HT1080 (cell line): ENCODE measurements around the gene ZFAND4. TPM values are rescaled to one million over a fixed set of nuclear protein-coding genes. Genes with fewer than 3 reads are reported as not detected.
"Not testable (repeated sequence)": the region's sequence is repeated elsewhere in the genome, so short reads cannot be mapped to it uniquely, and the experiment has no call there.

Experiments
- DNase-seq: peaks from one replicate; pipeline ENCODE4 v3.0.0-alpha.2; 2015; ENCODE audit warnings: low read depth
- polyA plus RNA-seq, 2 experiments: library from polyadenylated mRNA; depleted of rRNA; stranded (reverse); fragments of >200 nt; gene quantifications; 2 replicates each; pipeline ENCODE4 v1.2.3, GENCODE V29; 2015
- total RNA-seq: library from RNA; depleted of rRNA; stranded (reverse); fragments of >200 nt; shearing (Covaris generic); gene quantifications from 2 replicates; pipeline ENCODE4 v1.2.3, GENCODE V29; 2014; rRNA removed

The ZFAND4 gene
- 2.1 and 3.6 TPM in 2 replicates for total RNA-seq
- 2.7 and 3.2 TPM in 2 replicates for polyA plus RNA-seq (2015; cell fraction: cytosol; rRNA removed)
- 2.8 and 4.3 TPM in 2 replicates for polyA plus RNA-seq (2015; cell fraction: nucleus; rRNA removed)

- peak; percentile 93 for DNase-seq
Observed at GRCh38 chr10:45672181-45673073, at the start of gene ZFAND4. Gene ZFAND4, minus strand, starts transcription at chr10:45672772. Its CDS starts 9,047 bp downstream, at chr10:45663725.

- not testable (repeated sequence) for DNase-seq
Observed at GRCh38 chr10:45721503-45721902, 48.9 kb upstream of the ZFAND4 start.

DNA sequence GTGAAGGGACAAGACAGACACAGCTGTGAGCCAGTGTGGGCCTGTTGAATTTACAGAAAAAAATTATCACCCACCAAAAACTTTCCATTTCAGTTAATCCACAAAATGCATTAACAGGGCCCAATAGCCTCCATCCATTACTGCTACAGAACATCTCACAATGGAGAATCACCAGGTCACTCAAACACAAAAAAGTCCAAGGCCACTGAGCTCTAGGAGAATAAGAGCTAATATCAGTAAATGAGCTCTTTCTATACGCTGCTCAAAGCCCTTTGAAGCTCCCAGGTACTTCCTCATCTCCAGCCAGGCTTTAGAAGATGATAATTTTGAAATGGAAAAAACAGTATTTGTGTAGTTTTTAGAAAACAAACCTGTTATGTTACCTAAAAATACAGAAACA is 45.1 kb upstream of the ZFAND4 start:
- not testable (repeated sequence) for DNase-seq

- DNase-seq = not testable (repeated sequence)
Observed at GRCh38 chr10:45717053-45717452, 44.5 kb upstream of the ZFAND4 start.

- DNase-seq = not testable (repeated sequence)
Observed at GRCh38 chr10:45711223-45711622, 38.7 kb upstream of the ZFAND4 start.

DNA sequence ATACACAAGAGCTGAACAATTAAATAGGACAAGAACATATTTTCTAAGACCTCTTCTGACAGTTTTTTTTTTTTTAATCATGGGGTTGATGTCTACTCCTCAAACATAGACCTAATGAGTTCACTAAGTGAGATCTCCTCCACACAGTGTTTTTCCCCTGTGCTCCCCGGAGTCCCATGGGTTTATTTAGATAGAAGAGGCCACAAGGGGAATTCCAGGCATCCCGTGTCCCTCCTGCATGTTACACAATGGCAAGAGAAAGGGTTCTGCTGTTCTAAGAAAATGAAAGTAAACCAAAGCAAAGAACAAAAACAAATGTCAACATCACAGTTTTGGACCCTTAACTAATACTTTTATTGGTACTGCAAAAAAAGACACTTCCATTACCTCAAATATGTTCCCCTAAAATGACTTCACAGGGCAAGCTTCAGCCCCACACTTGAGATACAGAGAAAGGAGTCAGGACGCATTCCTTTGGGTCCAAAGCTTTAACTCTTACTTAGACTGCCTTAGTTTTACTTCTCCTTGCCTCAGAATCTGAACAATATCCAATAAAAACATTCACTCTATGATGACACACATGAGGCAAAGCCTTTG is 37.7 kb upstream of the ZFAND4 start:
- DNase-seq = not testable (repeated sequence)

DNA sequence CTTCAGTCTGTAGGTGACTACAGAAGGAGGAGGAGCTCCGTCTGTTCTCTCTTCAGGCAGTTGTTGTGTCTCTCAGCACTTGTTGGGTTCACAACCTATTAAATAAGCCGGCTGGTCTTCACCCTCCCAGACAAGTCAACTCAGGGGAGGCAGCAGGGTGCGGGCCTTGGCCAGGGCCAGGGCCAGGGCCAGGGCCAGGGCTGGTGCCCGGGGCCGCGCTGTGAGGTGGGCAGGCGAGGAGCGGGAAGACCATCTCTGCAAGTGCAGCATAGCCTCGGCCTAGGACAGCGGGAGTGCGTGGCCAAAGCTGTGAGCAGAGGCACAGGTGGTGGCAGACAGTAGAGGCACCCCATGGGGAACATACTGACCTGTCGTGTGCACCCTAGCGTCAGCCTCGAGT is 5.9 kb upstream of the ZFAND4 start:
- DNase-seq = not testable (repeated sequence)

GRCh38 chr10:45675388-45675787 is 2.8 kb upstream of the ZFAND4 start:
- no peak for DNase-seq

GRCh38 chr10:45673074-45673648 is 589 bp upstream of the ZFAND4 start:
- no peak for DNase-seq

DNA sequence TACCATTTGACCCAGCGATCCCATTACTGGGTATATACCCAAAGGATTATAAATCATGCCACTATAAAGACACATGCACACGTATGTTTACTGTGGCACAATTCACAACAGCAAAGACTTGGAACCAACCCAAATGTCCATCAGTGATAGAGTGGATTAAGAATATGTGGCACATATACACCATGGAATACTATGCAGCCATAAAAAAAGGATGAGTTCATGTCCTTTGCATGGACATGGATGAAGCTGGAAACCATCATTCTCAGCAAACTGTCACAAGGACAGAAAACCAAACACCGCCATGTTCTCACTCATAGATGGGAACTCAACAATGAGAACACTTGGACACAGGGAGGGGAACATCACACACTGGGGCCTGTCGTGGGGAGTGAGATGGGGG is 1.3 kb downstream of the ZFAND4 start:
- DNase-seq = not testable (repeated sequence)

- not testable (repeated sequence) for DNase-seq
Observed at GRCh38 chr10:45669897-45670296, 2.7 kb downstream of the ZFAND4 start.

- DNase-seq = no peak
Observed at GRCh38 chr10:45660876-45661411, 11.6 kb downstream of the ZFAND4 start.

GRCh38 chr10:45657033-45657926 is 15.3 kb downstream of the ZFAND4 start:
- DNase-seq = no peak

DNA sequence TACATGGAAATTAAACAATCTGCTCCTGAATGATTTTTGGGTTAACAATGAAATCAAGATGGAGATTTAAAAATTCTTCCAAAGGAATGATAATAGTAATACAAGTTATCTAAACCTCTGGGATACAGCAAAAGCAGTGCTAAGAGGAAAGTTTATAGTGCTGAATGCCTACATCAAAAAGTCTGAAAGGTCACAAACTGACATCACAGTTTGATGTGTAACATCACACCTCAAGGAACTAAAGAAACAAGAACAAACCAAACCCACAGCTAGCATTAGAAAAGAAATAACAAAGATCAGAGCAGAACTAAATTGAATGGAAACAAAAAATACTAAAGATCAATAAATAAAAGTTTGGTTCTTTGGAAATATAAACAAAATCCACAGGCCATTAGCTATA is 17.4 kb downstream of the ZFAND4 start:
- no peak for DNase-seq

GRCh38 chr10:45654753-45655141 is 17.8 kb downstream of the ZFAND4 start:
- DNase-seq = not testable (repeated sequence)

DNA sequence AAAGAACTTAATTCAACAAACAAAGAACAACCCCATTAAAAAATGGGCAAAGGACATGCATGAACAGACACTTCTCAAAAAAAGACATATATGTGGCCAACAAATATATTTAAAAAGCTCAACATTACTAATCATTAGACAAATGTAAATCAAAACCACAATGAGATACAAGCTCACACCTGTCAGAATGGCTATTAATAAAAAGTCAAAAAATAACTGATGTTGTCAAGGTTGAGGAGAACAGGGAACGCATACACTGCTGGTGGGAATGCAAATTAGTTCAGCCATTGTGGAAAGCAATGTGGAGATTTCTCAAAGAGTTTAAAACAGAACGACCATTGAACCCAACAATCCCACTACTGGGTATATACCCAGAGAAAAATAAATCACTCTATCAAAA is 19.1 kb downstream of the ZFAND4 start:
- no peak for DNase-seq

DNA sequence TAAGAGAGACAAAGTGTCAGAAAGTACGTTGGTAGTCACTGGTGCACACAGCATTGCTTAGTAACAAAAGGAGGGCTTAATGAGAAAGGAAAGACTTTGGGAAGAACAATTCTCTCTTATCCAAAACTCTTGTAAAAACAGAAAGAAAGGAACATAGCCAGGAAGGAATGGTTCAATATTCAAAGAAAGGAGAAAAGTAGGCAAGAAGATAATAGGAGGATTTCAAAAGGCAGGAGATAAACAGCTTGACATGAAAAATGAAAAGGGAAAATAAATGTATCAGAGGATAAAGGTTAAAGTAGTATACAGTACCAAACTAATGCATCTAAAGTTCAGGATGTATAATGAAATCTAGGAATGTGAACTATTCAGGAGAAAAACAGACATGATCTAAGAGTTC is 20.1 kb downstream of the ZFAND4 start:
- DNase-seq = no peak

DNA sequence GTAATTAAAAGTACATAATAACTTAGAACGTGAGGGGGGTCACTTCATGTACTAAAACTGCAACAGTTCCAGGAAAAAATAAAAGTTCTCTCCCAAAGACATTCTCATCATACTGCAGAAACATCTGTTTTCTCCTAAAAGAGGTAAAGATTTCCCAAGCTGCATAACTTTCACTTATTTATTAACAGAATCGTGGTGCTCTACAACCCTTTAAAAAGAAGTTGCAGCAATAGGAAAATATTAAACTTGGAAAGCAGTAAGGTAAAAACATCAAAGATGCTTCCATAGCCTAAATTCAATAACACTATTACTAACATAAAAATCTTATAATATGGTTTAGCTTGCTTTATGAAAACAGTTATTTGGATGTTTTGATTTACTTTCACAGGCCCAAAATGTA is 23.3 kb downstream of the ZFAND4 start:
- no peak for DNase-seq

DNA sequence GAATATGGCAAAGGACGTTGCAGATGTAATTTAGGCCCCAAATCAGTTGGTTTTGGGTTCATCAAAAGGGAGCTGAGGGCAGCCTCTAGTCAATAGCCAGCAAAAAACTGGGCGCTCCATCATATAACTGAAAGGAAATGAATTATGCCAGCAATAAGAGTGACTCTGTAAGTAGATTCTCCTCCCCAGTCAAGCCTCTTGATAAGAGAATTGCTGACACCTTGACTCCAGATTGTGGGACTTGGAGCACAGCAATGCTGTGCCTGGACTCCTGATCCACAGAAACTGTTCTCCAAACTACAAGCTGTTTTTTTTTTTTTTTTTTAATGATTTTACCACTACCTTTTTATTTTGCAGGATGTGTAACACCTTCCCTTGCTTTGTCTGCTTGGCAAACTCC is 25.5 kb downstream of the ZFAND4 start:
- DNase-seq = no peak

DNA sequence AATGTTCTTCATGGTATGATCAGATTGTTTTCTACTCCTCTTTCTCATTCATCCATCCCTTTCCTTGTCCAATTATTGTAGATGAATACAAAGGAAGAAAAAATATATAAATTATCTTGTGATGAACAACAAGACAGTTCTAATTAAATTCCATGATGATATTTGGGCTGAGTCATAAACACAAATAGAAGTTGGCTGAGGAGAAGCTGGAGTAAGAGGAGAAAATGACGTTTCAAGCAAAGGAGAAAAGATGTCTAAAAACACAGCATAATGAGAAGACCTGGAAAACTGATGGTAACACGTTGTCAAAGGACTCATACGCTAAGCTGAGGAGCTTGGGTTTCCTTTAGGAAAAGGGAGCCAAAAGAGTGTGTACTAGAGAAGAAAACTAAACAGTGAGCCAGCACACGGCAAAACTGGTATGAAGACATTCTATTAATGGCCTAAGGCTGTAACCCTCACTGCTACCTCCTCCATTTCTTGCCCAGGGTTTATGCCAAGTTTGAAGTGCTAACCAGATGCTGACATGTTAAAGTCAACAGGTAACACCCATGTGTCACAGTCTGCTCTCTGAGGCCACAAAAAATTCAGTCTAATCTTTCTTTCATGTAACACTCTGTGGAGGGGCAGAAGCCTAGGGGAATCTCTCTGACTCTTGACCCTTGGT is 26.1 kb downstream of the ZFAND4 start:
- DNase-seq = no peak
